A549 (cell line): ENCODE data around the gene EMD. TPM values are rescaled to one million over a fixed set of nuclear protein-coding genes. Genes with fewer than 3 reads are reported as not detected.

Experiments
- ATOH8 ChIP-seq: fragments of 250-450 bp; sonication (Bioruptor Pico); IDR thresholded peaks from 2 replicates; pipeline ENCODE4 v1.5.0; 2020; ENCODE audit warnings: low read depth, mild to moderate bottlenecking, moderate library complexity
- BCL3 ChIP-seq: fragments of >200 bp; sonication (Bioruptor Twin); formaldehyde crosslinking; IDR thresholded peaks from 3 replicates; pipeline ENCODE4 v1.6.1; 2016
- CBX2 ChIP-seq: fragments of 200-600 bp; sonication (generic); IDR thresholded peaks from 2 replicates; pipeline ENCODE4 v1.6.1; 2016; ENCODE audit warnings: low read depth, mild to moderate bottlenecking, borderline replicate concordance
- CBX8 ChIP-seq: fragments of 200-600 bp; sonication (generic); IDR thresholded peaks from 2 replicates; pipeline ENCODE4 v1.6.1; 2016
- CEBPB ChIP-seq, 2 experiments: fragments of >200 bp in 1 of 2; sonication (Bioruptor Twin) in 1 of 2; formaldehyde crosslinking in 1 of 2; IDR thresholded peaks; 2 replicates each; pipeline ENCODE4 v1.6.1; 2012 to 2016
- CHD2 ChIP-seq: fragments of 150-350 bp; IDR thresholded peaks from 2 replicates; pipeline ENCODE4 v1.6.1; 2014; ENCODE audit warnings: low read length; ENCODE audit not compliant: partially characterized antibody
- EP300 ChIP-seq, 2 experiments: fragments of >200 bp; sonication (Bioruptor Twin); formaldehyde crosslinking; IDR thresholded peaks; 2 replicates in 1 of 2; 3 replicates in 1 of 2; pipeline ENCODE4 v1.6.1; 2016 to 2017
- FOSB ChIP-seq: fragments of 250-450 bp; sonication (Bioruptor Pico); IDR thresholded peaks from 2 replicates; pipeline ENCODE4 v1.5.0; 2020; ENCODE audit warnings: mild to moderate bottlenecking, moderate library complexity
- GATA3 ChIP-seq: IDR thresholded peaks from 2 replicates; pipeline ENCODE4 v1.6.1; 2012; ENCODE audit warnings: borderline replicate concordance
- HES2 ChIP-seq: fragments of >200 bp; sonication (Bioruptor Twin); formaldehyde crosslinking; IDR thresholded peaks from 2 replicates; pipeline ENCODE4 v1.6.1; 2016
- HEYL ChIP-seq: fragments of 250-450 bp; sonication (Bioruptor Pico); IDR thresholded peaks from 2 replicates; pipeline ENCODE4 v1.8.0; 2021; ENCODE audit warnings: mild to moderate bottlenecking, moderate library complexity
- HMGXB4 ChIP-seq: fragments of 250-450 bp; sonication (Bioruptor Pico); IDR thresholded peaks from 2 replicates; pipeline ENCODE4 v1.5.0; 2021; ENCODE audit warnings: mild to moderate bottlenecking, moderate library complexity, borderline replicate concordance
- HOXA7 ChIP-seq: fragments of 250-450 bp; sonication (Bioruptor Pico); IDR thresholded peaks from 2 replicates; pipeline ENCODE4 v1.5.0; 2020; ENCODE audit warnings: mild to moderate bottlenecking, moderate library complexity
- JUN ChIP-seq, 2 experiments: fragments of >200 bp; sonication (Bioruptor Twin); formaldehyde crosslinking; IDR thresholded peaks; 2 replicates in 1 of 2; 3 replicates in 1 of 2; pipeline ENCODE4 v1.6.1; 2016 to 2017
- KDM5A ChIP-seq: fragments of 200-600 bp; sonication (generic); IDR thresholded peaks from 2 replicates; pipeline ENCODE4 v1.6.1; 2016; ENCODE audit warnings: antibody characterized with exemption, mild to moderate bottlenecking
- MAX ChIP-seq: IDR thresholded peaks from 2 replicates; pipeline ENCODE4 v1.6.1; 2012
- PHF8 ChIP-seq: fragments of 200-600 bp; sonication (generic); IDR thresholded peaks from 2 replicates; pipeline ENCODE4 v1.6.1; 2016; ENCODE audit warnings: low read depth, mild to moderate bottlenecking, antibody characterized with exemption, moderate library complexity, borderline replicate concordance
- RAD21 ChIP-seq, 2 experiments: fragments of >200 bp in 1 of 2; sonication (Bioruptor Twin) in 1 of 2; formaldehyde crosslinking in 1 of 2; IDR thresholded peaks in 1 of 2; conservative IDR thresholded peaks in 1 of 2; 2 replicates in 1 of 2; 3 replicates in 1 of 2; pipeline ENCODE4 v1.6.1; 2012 to 2018; ENCODE audit warnings: inconsistent platforms in 1 of 2
- RARB ChIP-seq: fragments of 250-450 bp; sonication (Bioruptor Pico); IDR thresholded peaks from 2 replicates; pipeline ENCODE4 v1.8.0; 2021; ENCODE audit warnings: mild to moderate bottlenecking, moderate library complexity
- RCOR1 ChIP-seq: fragments of 150-350 bp; IDR thresholded peaks from 2 replicates; pipeline ENCODE4 v1.6.1; 2014; ENCODE audit warnings: antibody characterized with exemption, low read length, low read depth
- TP53 ChIP-seq: fragments of 250-450 bp; sonication (Bioruptor Pico); IDR thresholded peaks from 2 replicates; pipeline ENCODE4 v1.5.0; 2021; ENCODE audit warnings: mild to moderate bottlenecking, moderate library complexity
- USF2 ChIP-seq: fragments of 450-650 bp; IDR thresholded peaks from 2 replicates; pipeline ENCODE4 v1.6.1; 2014; ENCODE audit warnings: antibody characterized with exemption
- ZSCAN20 ChIP-seq: fragments of 250-450 bp; sonication (Bioruptor Pico); IDR thresholded peaks from 2 replicates; pipeline ENCODE4 v1.8.0; 2022; ENCODE audit warnings: mild to moderate bottlenecking, moderate library complexity
- polyA plus RNA-seq, 4 experiments: library from polyadenylated mRNA; depleted of rRNA in 3 of 4; stranded (reverse); fragments of >200 nt; fragmentation: RNase III in 1 of 4; extraction: RNeasy Plus Mini Kit Qiagen cat#74134 plus additional on column Dnase treatment in 1 of 4; gene quantifications; 2 replicates in 3 of 4; 3 replicates in 1 of 4; pipeline ENCODE4 v1.2.3, GENCODE V29; 2011 to 2017

Gene EMD
- polyA plus RNA-seq, 2 of the 4 experiments (the other 2 are of a cell fraction) = 34.6 to 126 TPM

- TF ChIP-seq CBX2 = no peak
- TF ChIP-seq MAX = peak; percentile 43
- no peak for TF ChIP-seq CBX8
- peak; percentile 46; the same call in 1 of the 2 replicates for TF ChIP-seq HMGXB4 (CRISPR knock-in tag)
- TF ChIP-seq EP300 (IDR thresholded peaks at IDR 0.05) = no peak
- TF ChIP-seq FOSB (CRISPR knock-in tag) = peak; percentile 98
- TF ChIP-seq ATOH8 (CRISPR knock-in tag) = peak; percentile 32; the same call in 1 of the 2 replicates
- TF ChIP-seq RCOR1 = no peak
- TF ChIP-seq ZSCAN20 = no peak
- TF ChIP-seq RARB = peak; percentile 95
- TF ChIP-seq HOXA7 (CRISPR knock-in tag) = peak; percentile 98
- TF ChIP-seq CHD2 = peak; percentile 28
- TF ChIP-seq JUN (IDR thresholded peaks at IDR 0.05) = peak; percentile 90 to 97
- TF ChIP-seq KDM5A = no peak
- TF ChIP-seq CEBPB (IDR thresholded peaks at IDR 0.05) = no peak
- no peak for TF ChIP-seq GATA3
- no peak for TF ChIP-seq HEYL (CRISPR knock-in tag)
- no peak for TF ChIP-seq USF2
- TF ChIP-seq BCL3 = peak; percentile 46; the same call in 2 of the 3 replicates
- TF ChIP-seq RAD21 (conservative IDR thresholded peaks at IDR 0.05 in 1 of 2, IDR thresholded peaks at IDR 0.05 in 1 of 2) = no peak
- TF ChIP-seq PHF8 = no peak
- no peak for TF ChIP-seq HES2
- TF ChIP-seq TP53 (CRISPR knock-in tag) = peak; percentile 98
These were observed 22.1 kb downstream of the EMD start (continued) for GRCh38 chrX:154401045-154401799.
